T-helper 2 cell treated with Interferon-gamma antibody and Interleukin-4, amounts not matched to agents 100 ng/mL and 5 ng/mL, for 36 hours (primary cell): ENCODE measurements around the gene ASB14. TPM values are rescaled to one million over a fixed set of nuclear protein-coding genes. Genes with fewer than 3 reads are reported as not detected.
"Not testable (repeated sequence)": the region's sequence is repeated elsewhere in the genome, so short reads cannot be mapped to it uniquely, and the experiment has no call there.

Experiments
- intact Hi-C: fragments of 100-400 bp; cut with micrococcal nuclease; formaldehyde crosslinking; loops from one replicate; pipeline ENCODE4 v1.15.1; 2023
- total RNA-seq: library from RNA; stranded (reverse); gene quantifications from 2 replicates; pipeline ENCODE4 v1.2.3, GENCODE V29; 2022

ASB14 gene
- total RNA-seq = not detected in 2 replicates

DNA sequence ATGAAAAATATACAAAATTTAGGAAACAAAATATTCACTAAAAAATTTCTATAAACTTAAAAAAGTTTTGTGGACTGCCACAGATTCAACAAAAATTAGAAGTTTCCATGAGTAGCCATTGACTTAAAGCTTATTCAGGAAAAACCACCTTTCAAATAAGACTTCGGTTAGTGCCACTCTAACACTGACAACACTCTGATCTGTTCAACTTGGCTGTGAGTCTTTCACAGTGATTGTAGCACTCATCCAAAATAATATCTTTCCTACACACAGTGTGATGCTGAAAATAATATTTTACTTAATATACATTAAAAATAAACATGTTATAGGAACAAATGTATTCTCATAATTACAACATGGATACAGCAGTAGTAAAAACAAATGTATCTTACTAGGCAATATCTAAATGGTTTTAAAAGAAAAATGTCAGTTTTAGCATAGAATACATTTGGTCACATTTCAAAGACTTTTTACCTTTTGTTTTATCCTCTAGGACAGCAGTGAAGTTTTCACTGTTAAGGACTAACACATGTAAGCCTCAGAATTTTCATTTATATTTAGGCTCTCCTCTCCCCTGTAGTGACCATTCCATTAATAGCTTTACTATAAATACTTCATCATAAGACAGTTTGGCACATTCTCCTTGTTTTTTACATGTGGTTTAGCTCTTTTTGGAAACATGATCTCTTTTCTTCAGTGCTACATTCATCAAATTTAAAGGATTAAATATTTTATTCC lies at the start of gene ASB14:
Gene ASB14 (minus strand): TSS at position 527 of the 738 bp plus-strand sequence. CDS start 652 bp downstream, outside the sequence.
- intact Hi-C loops = no loop called here

GRCh38 chr3:57339071-57339642 lies 46.7 kb upstream of the ASB14 start:
- intact Hi-C loops = not testable (repeated sequence)

DNA sequence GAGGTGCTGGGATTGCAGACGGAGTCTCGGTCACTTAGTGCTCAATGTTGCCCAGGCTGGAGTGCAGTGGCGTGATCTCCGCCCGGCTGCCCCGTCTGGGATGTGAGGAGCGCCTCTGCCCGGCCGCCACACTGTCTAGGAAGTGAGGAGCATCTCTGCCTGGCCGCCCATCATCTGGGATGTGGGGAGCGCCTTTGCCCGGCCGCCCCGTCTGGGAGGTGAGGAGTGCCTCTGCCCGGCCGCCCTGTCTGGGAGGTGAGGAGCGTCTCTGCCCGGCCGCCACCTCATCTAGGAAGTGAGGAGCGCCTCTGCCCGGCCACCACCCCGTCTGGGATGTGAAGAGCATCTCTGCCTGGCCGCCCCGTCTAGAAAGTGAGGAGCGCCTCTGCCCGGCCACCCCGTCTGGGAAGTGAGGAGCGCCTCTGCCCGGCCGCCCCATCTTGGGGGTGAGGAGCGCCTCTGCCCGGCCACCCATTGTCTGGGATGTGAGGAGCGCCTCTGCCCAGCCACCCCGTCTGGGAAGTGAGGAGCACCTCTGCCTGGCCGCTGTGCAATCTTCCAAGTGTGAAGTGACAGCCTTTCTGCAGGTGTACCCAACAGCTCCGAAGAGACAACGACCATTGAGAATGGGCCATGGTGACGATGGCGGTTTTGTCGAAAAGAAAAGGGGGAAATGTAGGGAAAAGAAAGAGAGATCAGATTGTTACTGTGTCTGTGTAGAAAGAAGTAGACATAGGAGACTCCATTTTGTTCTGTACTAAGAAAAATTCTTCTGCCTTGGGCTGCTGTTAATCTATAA lies 46.0 kb upstream of the ASB14 start:
- intact Hi-C loops = not testable (repeated sequence)

DNA sequence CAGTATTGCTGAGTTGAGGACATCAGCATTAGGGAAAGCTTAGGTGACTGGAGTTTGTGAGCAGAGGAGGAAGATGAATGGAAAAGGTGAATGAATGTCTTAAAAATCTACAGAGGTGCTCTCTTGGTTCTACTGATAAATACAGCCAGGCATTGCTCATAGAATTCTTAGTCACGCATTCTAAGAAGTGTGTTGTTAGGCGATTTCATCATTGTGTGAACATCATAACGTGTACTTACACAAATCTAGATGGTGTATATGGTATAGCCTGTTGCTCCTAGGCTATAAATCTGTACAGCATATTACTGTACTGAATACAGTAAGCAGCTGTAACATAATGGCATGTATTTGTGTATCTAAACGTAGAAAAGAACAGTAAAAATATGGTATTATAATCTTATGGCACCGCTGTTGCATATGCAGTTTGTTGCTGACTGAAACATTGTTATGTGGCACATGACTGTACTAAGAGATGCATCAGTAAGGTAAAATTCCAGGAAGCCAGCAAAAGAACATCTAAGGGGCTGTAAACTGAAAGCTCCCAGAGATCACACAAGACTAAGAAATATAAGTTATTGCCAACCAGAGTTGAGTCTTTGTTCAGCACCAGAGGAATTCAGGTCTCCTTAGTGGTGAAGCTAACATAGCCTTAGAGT lies 42.9 kb upstream of the ASB14 start:
- intact Hi-C loops = no loop called here

GRCh38 chr3:57331078-57331610 lies 38.7 kb upstream of the ASB14 start:
- intact Hi-C loops = no loop called here

DNA sequence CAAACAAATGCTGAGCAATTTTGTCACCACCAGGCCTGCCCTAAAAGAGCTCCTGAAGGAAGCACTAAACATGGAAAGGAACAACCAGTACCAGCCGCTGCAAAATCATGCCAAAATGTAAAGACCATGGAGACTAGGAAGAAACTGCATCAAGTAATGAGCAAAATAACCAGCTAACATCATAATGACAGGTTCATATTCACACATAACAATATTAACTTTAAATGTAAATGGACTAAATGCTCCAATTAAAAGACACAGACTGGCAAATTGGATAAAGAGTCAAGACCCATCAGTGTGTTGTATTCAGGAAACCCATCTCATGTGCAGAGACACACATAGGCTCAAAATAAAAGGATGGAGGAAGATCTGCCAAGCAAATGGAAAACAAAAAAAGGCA lies 34.0 kb upstream of the ASB14 start:
- intact Hi-C loops = not testable (repeated sequence)

GRCh38 chr3:57314204-57314603 lies 21.7 kb upstream of the ASB14 start:
- intact Hi-C loops = no loop called here

DNA sequence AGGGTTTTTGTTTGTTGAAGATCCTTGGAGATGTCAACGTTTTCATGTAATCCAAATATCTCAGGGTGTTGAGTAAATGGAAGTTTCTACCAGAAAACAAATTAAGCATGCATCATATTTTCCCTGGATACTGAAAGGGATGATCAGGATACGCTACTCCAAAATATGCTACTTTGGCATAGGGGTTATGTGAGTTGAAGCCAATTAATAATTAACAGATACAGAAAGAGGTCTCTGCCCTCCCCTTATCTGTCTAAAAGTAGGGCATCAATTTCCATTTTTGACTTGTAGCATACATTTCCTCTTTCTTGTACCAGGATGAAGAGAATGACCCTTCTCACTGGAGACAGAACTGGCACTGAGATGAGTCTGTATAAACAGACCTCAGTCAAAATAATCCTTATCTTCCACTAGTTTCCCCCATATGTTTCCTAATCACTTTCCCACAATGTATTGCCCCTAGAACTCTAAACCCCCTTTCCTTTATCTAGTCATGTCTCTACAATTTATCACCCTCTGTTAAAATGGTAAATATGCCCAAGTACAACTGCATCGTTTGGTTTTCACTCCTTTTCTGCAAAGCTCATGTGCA lies 17.4 kb upstream of the ASB14 start:
- intact Hi-C loops = no loop called here

GRCh38 chr3:57303520-57303919 lies 11.0 kb upstream of the ASB14 start:
- intact Hi-C loops = not testable (repeated sequence)

GRCh38 chr3:57298041-57298440 lies 5.6 kb upstream of the ASB14 start:
- intact Hi-C loops = no loop called here

DNA sequence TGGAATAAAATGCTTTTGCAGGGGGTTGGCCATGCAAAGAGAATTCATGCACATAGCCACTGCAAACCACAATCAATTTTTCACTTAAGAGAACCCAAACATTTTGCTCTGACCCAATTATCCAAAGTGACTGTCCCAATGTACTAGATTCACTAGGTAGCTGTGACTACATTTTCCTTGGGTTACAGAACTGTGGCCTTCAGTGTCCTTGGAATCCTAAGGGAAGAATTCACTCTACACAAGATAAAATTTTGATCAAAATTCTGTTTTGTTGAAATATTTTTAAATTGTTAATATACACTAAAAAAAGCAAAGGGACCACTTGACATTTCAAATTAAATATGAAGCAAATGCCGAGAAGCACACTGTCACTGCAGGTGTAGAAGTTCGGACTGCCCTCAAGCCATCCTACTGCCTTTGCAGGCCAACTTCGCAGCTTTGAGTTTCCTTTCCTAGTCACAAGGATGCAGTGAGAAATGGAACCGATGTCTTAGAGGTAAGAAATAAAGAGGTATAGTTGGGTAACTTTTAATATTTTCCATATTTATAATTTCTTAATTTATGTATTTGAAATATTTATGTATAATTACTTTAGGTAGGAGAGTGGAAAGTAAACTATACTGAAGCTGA lies 527 bp upstream of the ASB14 start:
- intact Hi-C loops = no loop called here

DNA sequence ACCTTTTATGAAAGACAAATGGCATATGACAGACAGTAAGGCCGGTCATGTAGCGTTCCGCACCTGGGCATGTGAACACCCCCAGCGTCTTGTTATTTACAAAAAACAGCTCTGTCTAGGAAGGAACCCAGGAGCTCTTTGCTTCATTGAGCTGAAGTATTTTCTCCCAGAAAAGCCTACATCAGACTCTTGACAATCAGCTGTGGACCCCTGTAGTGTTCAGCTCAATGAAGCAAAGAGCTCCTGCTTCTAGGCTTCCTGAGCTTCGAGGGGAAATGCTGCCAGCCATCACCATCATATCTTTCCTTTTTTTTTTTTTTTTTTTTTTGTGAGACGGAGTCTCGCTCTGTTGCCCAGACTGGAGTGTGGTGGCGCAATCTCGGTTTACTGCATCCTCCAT lies 4.1 kb downstream of the ASB14 start:
- intact Hi-C loops = no loop called here

DNA sequence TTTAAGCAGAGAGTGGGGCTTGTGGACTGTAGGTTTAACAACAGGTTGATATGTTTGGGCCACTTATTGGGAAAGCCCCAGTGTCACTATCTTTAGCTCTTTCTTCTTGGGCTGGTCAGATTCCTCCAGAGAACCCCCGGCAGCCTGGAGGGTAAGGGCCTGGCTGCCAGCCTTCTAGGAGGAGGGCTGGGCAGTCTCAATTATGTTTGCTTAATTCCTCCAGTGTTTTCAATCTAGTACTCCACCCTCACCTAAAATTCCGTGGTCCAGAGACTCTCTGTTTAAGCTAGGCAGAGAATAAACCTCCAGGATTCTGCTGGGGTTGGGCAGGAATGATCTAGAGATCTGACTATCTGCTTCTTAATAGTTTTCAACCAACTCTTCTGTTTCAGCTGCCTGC lies 5.3 kb downstream of the ASB14 start:
- intact Hi-C loops = no loop called here

DNA sequence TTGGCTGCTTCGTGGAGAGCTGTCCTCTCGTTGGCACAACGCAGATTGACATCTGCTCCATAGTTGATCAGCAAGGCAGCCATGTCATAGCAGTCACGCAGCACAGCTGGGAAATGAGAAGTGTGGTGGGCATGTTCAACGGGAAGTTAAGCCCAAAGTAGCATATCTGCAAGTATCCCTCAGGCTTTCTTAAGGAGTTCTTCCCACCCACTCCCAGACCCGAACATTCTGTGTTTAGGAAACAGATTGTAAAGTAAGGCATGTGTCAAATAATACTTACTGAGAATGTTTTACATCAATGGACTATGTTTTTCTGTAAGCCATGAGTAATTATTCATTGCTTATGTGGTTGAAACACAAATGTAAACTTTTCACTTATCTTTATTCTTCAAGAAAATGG lies 9.2 kb downstream of the ASB14 start:
- intact Hi-C loops = no loop called here

DNA sequence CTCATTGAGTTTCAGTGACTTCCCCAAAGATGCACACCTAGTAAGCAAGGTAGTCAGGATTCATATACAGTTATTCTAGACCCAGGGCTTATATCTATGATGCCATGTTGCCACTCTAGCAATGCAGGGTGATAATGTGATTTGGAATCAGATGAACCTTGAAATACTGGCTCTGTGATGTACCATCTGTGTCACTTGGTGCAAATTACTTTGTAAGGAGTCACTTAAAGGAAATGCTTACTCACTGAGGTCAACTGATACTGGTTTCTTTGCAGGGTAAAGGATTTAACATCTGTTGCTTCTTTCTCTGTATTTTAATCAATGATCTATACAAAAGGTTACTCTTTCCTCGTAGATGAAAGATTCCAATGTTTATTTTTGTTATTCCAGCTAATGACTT lies 10.8 kb downstream of the ASB14 start:
- intact Hi-C loops = no loop called here

DNA sequence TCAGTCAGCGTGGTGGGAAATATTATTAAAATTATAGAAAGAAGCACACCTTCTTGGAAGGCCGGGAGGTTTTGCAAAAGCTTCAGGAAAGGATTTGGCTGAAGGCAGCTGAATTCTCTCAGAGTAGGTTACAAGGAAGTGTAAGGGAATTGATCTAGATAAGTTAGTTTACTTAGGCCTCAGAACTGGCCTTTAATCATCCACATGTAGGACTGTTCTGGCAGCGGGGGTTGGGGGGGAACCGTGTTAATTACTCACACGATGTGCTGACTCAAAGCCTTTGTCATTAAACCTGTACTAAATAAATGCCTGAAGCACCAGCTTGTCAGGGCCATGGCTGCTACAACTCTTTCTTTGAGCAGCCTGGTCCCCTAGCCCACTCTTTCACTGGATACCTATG lies 12.8 kb downstream of the ASB14 start:
- intact Hi-C loops = no loop called here

DNA sequence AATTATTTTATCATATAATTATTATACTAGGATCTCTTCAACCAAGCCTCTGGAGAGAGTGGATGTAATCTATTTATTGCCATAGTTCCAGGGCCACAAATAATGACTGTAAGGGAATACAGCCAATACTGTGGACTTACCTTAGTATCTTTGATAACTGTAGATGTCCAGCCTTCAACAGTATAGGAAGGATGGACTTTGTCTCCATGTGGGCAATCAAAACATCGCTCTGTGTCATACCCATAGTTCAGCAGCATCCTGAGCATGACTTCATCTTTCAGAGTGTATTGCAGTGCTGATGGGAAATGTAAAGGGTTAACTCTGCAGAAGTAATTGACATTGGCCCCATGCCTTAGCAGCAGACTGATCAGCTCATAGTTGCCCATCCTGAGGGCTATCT lies 14.2 kb downstream of the ASB14 start:
- intact Hi-C loops = no loop called here

DNA sequence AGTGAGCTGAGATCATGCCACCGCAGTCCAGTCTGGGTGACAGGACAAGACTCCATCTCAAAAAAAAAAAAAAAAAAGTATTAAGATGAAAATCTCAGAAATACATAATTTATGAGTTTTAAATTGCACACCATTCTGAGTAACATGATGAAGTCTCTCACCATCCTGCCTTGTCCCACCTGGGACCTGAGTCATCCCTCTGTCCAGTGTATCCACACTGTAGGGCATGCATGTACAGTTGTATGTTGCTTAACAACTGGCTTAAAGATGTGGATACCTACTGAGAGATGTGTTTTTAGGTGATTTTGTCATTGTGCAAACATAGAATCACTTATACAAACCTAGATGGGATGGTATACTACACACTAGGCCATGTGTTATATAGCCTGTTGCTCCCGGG lies 17.1 kb downstream of the ASB14 start:
- intact Hi-C loops = no loop called here

DNA sequence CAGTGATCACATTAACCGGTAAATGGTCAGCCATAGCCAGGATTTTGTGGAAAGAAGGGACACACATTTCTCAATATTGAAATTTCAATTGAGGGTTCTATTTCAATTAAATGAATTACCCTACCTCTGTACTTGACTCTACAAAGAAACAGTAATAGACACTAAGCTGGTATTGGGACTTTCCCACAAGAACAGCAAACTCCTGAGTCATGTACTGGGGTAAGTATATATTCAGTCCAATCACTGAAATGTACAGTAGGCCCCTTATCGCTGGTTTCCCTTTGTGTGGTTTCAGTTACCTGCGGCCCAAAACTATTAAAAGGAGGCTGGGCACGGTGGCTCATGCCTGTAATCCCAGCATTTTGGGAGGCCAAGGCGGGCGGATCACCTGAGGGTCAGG lies 17.6 kb downstream of the ASB14 start:
- intact Hi-C loops = no loop called here

- intact Hi-C loops = no loop called here
Observed at GRCh38 chr3:57268416-57268815, 24.1 kb downstream of the ASB14 start.

GRCh38 chr3:57261929-57262328 lies 30.6 kb downstream of the ASB14 start:
- intact Hi-C loops = no loop called here
